ENCODE measurements around the gene PSIP1. TPM values are rescaled to one million over a fixed set of nuclear protein-coding genes. Genes with fewer than 3 reads are reported as not detected.
A peak's percentile ranks its signal among the peaks of the same experiment; 100 is the strongest.
"Not testable (repeated sequence)": the region's sequence is repeated elsewhere in the genome, so short reads cannot be mapped to it uniquely, and the experiment has no call there.

PSIP1 gene
- total and polyA plus RNA-seq, 2 donors (not counting 1 experiment from before 2014, with no cell fraction given): 19.7 to 124 TPM

DNA sequence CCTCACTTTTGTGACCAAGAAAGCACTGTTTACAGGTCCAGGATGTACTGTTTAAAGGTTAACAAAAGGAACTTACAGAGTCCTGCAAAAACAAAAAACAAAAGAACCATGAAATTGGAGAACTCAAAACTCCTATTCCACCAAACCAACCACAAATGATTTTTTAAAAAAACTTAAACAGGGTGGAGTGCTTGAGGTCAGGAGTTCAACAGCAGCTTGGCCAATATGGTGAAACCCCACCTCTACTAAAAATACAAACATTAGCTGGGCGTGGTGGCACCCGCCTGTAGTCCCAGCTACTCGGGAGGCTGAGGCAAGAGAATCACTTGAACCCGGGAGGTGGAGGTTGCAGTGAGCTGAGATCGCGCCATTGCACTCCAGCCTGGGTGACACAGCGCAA, 83.1 kb downstream of the PSIP1 start:
- H3K79me2 ChIP-seq (ENCODE audit: control insufficient read depth, insufficient read depth, low read length): peaks cover 98% of the 10 kb centered on the region
- H3K27ac ChIP-seq (ENCODE audit: low read length in 2 of 2); H3K9me3 ChIP-seq (ENCODE audit: control extremely low read depth in 1 of 3, control insufficient read depth in 2 of 3, insufficient read depth in 1 of 3, low read length in 2 of 3); H3K9me3 Mint-ChIP-seq (ENCODE audit: insufficient read depth); H3K27me3 Mint-ChIP-seq; H3K4me2 ChIP-seq (replicated peaks; ENCODE audit: low read depth, low read length, poor library complexity, severe bottlenecking); ATAC-seq (ENCODE audit: low read depth); H3K27me3 ChIP-seq (replicated peaks in 1 of 4; ENCODE audit: control extremely low read depth in 1 of 4, control insufficient read depth in 3 of 4, insufficient read depth in 4 of 4, low read length in 3 of 4); H2AFZ ChIP-seq (ENCODE audit: insufficient read depth, low read depth, low read length, poor library complexity, severe bottlenecking); H3K4me3 Mint-ChIP-seq; H3K4me3 ChIP-seq (ENCODE audit: control extremely low read depth in 1 of 5, extremely low read depth in 1 of 5, insufficient read depth in 1 of 5, low read depth in 2 of 5, low read length in 4 of 5); DNase-seq; H3K27ac Mint-ChIP-seq; H3K9ac ChIP-seq (ENCODE audit: low read length): not testable (repeated sequence)
- ChIA-PET POLR2A (interaction anchor here (0.6 kb wide), 1 partner anchor 381 kb away, joined by 4 read pairs; no protein-coding TSS in a partner anchor), CTCF (interaction anchor here (1.0 kb wide), 1 partner anchor 11 kb away, joined by 3 read pairs; no protein-coding TSS in a partner anchor)
- peaks cover 30 to 37% of the 10 kb centered on the region in 2 donors for H3K4me1 ChIP-seq (ENCODE audit: control insufficient read depth in 2 of 2, insufficient read depth in 2 of 2, low read length in 2 of 2)
- WGBS (ENCODE audit: insufficient coverage): no CpG with 5 or more reads among the region's 7 CpGs
- H4K20me1 ChIP-seq (ENCODE audit: control insufficient read depth, insufficient read depth, low read length, poor library complexity, severe bottlenecking): peaks cover 41% of the 10 kb centered on the region
- peaks cover 54% of the 10 kb centered on the region for H3K4me1 Mint-ChIP-seq
- intact Hi-C loops (cut with micrococcal nuclease): loop anchor here (5.0 kb wide), 1 partner anchor 40 kb away; no protein-coding TSS in a partner anchor
- H3K36me3 ChIP-seq (replicated peaks in 1 of 2; ENCODE audit: control extremely low read depth in 1 of 2, control insufficient read depth in 1 of 2, extremely low read depth in 1 of 2, insufficient read depth in 2 of 2, low read length in 1 of 2): peaks cover 0 to 25% of the 10 kb centered on the region in 2 experiments

DNA sequence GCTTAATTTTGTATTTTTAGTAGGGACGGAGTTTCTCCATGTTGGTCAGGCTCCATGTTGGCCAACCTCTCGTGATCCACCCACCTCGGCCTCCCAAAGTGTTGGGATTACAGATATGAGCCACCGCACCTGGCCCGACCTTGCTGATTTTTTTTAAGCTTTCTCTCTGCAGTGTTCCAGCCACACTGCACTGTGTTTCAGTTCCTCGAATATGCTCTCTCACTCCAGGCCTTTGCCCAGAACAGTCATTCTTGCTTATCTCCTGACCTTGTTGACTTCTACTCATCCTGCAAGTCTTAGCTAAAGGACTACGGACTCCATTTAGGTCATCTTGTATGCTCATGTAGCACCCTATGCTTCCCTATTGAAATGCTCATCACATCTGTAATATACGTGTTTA, 84.8 kb downstream of the PSIP1 start:
- Mint-ChIP-seq H3K27ac (peak overlapping the region; percentile 32), H3K4me3 (peak overlapping the region; percentile 37), H3K27me3 (no peaks in the 10 kb centered on the region), H3K4me1 (peaks cover 55% of the 10 kb centered on the region), H3K9me3 (ENCODE audit: insufficient read depth) (no peaks in the 10 kb centered on the region)
- DNase-seq (peak; percentile 47), ATAC-seq (ENCODE audit: low read depth) (no peak)
- Histone ChIP-seq H3K9me3 (ENCODE audit: control extremely low read depth in 1 of 3, control insufficient read depth in 2 of 3, insufficient read depth in 1 of 3, low read length in 2 of 3) (no peaks in the 10 kb centered on the region), H2AFZ (ENCODE audit: insufficient read depth, low read depth, low read length, poor library complexity, severe bottlenecking) (peak overlapping the region; percentile 32), H3K4me1 (ENCODE audit: control insufficient read depth in 2 of 2, insufficient read depth in 2 of 2, low read length in 2 of 2) (peaks cover 35 to 41% of the 10 kb centered on the region in 2 donors), H4K20me1 (ENCODE audit: control insufficient read depth, insufficient read depth, low read length, poor library complexity, severe bottlenecking) (peaks cover 28% of the 10 kb centered on the region), H3K9ac (ENCODE audit: low read length) (peak overlapping the region; percentile 7), H3K79me2 (ENCODE audit: control insufficient read depth, insufficient read depth, low read length) (peaks cover 82% of the 10 kb centered on the region), H3K36me3 (replicated peaks in 1 of 2; ENCODE audit: control extremely low read depth in 1 of 2, control insufficient read depth in 1 of 2, extremely low read depth in 1 of 2, insufficient read depth in 2 of 2, low read length in 1 of 2) (peaks cover 0 to 22% of the 10 kb centered on the region in 2 experiments), H3K4me3 (ENCODE audit: control extremely low read depth in 1 of 5, extremely low read depth in 1 of 5, insufficient read depth in 1 of 5, low read depth in 2 of 5, low read length in 4 of 5) (peak overlapping the region in 1 of 5 experiments; percentile 36), H3K27ac (ENCODE audit: low read length in 2 of 2) (peak overlapping the region in 1 of 2 donors; percentile 60), H3K27me3 (replicated peaks in 1 of 4; ENCODE audit: control extremely low read depth in 1 of 4, control insufficient read depth in 3 of 4, insufficient read depth in 4 of 4, low read length in 3 of 4) (no peaks in the 10 kb centered on the region), H3K4me2 (replicated peaks; ENCODE audit: low read depth, low read length, poor library complexity, severe bottlenecking) (peak overlapping the region; percentile 44)
- WGBS (ENCODE audit: insufficient coverage): 32% methylated on average over 6 of the region's 8 CpGs
- POLR2A ChIA-PET: interaction anchor here (0.6 kb wide), 1 partner anchor 121 kb away, joined by 3 read pairs; no protein-coding TSS in a partner anchor
- CTCF ChIA-PET: interaction anchor here (1.2 kb wide), 1 partner anchor 180 kb away, joined by 4 read pairs; no protein-coding TSS in a partner anchor
- TF ChIP-seq, protein P1, sequence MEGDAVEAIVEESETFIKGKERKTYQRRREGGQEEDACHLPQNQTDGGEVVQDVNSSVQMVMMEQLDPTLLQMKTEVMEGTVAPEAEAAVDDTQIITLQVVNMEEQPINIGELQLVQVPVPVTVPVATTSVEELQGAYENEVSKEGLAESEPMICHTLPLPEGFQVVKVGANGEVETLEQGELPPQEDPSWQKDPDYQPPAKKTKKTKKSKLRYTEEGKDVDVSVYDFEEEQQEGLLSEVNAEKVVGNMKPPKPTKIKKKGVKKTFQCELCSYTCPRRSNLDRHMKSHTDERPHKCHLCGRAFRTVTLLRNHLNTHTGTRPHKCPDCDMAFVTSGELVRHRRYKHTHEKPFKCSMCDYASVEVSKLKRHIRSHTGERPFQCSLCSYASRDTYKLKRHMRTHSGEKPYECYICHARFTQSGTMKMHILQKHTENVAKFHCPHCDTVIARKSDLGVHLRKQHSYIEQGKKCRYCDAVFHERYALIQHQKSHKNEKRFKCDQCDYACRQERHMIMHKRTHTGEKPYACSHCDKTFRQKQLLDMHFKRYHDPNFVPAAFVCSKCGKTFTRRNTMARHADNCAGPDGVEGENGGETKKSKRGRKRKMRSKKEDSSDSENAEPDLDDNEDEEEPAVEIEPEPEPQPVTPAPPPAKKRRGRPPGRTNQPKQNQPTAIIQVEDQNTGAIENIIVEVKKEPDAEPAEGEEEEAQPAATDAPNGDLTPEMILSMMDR (IDR thresholded peaks at IDR 0.05): no peak
- TF ChIP-seq EZH2 (IDR thresholded peaks at IDR 0.05; ENCODE audit: borderline replicate concordance, insufficient read depth, low read depth, low read length, poor library complexity, severe bottlenecking): no peak
- intact Hi-C loops (cut with micrococcal nuclease): loop anchor here (5.0 kb wide), 1 partner anchor 41 kb away; no protein-coding TSS in a partner anchor

Measured in B cell (primary cell).